Adrenal gland (tissue), 5 donors: Measurements from ENCODE around the gene ACSL5.

Experiments used
- POLR2A ChIP-seq, 2 donors: fragments of 450-650 bp; IDR thresholded peaks; one replicate each; pipeline ENCODE4 v1.6.1; 2017; ENCODE audit warnings: antibody characterized with exemption in 2 of 2, mild to moderate bottlenecking in 2 of 2, moderate library complexity in 1 of 2
- TF ChIP-seq, protein P1 (sequence below), 6 experiments: fragments of 450-650 bp in 4 of 6; fragments of 200-600 bp in 2 of 6; sonication (generic) in 1 of 6; IDR thresholded peaks; 1 replicate in 5 of 6; 2 replicates in 1 of 6; pipeline versions ENCODE4 v1.5.1 to v1.8.0; 2016 to 2021; ENCODE audit warnings: antibody characterized with exemption in 6 of 6, mild to moderate bottlenecking in 2 of 6, moderate library complexity in 1 of 6
- donor health status: DM: no; HTN: no; CAD: no.

DNA sequence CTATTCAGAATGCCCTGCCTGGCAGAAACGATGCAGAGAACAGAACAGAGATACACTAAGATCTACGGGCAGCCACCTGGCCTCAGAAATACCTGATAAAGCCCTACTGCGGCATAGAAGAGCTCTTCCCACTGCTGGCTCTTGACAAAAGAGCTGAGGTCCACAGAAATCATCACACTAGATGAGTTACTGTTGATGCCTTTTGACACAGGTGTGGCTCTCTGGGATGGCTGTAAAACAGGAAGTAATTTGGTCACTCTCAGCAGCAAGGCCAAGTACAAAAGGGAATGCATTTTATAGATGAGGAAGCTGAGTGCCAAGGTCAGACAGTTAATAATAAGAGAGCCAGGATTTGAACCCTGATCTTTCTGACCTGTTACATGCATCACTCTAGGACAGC, 35.0 kb upstream of the ACSL5 start:
- TF ChIP-seq, protein P1, sequence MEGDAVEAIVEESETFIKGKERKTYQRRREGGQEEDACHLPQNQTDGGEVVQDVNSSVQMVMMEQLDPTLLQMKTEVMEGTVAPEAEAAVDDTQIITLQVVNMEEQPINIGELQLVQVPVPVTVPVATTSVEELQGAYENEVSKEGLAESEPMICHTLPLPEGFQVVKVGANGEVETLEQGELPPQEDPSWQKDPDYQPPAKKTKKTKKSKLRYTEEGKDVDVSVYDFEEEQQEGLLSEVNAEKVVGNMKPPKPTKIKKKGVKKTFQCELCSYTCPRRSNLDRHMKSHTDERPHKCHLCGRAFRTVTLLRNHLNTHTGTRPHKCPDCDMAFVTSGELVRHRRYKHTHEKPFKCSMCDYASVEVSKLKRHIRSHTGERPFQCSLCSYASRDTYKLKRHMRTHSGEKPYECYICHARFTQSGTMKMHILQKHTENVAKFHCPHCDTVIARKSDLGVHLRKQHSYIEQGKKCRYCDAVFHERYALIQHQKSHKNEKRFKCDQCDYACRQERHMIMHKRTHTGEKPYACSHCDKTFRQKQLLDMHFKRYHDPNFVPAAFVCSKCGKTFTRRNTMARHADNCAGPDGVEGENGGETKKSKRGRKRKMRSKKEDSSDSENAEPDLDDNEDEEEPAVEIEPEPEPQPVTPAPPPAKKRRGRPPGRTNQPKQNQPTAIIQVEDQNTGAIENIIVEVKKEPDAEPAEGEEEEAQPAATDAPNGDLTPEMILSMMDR (IDR thresholded peaks at IDR 0.05): no peak
- TF ChIP-seq POLR2A (IDR thresholded peaks at IDR 0.05): no peak
